SK-N-SH (cell line): ENCODE measurements around the gene EIF5. TPM values are rescaled to one million over a fixed set of nuclear protein-coding genes. Genes with fewer than 3 reads are reported as not detected.

ENCODE experiments used
- CTCF ChIA-PET: fragments of 300-600, 350-600 bp; formaldehyde crosslinking; extraction: SDS; loops from one replicate; lab custom pipeline; 2021; lab: Yijun Ruan, JAX
- POLR2A ChIA-PET: fragments of 350-600 bp; sonication (Branson Sonifier 250); formaldehyde crosslinking; extraction: SDS; loops from one replicate; lab custom pipeline; 2020; ENCODE audit warnings: antibody characterized with exemption, inconsistent platforms; lab: Yijun Ruan, JAX
- DNase-seq: peaks from one replicate; pipeline ENCODE4 v3.0.0; 2012
- H2AFZ ChIP-seq: fragments of 200-600 bp; sonication (generic); 2 replicates; pipeline ENCODE4 v1.8.1; 2016; ENCODE audit warnings: antibody characterized with exemption, mild to moderate bottlenecking, low read depth
- H3F3A ChIP-seq: fragments of 200-600 bp; sonication (generic); replicated peaks from 2 replicates; pipeline ENCODE3; 2016; ENCODE audit warnings: antibody characterized with exemption, mild to moderate bottlenecking; ENCODE audit not compliant: insufficient read depth
- H3K27ac ChIP-seq, 2 experiments: fragments of 200-500 bp in 1 of 2; fragments of 200-600 bp in 1 of 2; sonication (Bioruptor generic) in 1 of 2; sonication (generic), shearing (Covaris generic) in 1 of 2; 2 replicates each; pipeline versions ENCODE4 v1.5.1 to v1.6.1; 2014 to 2016; ENCODE audit warnings: low read depth in 2 of 2, inconsistent platforms in 1 of 2, low read length in 1 of 2, mild to moderate bottlenecking in 1 of 2, mixed read lengths in 1 of 2
- H3K27me3 ChIP-seq: fragments of 200-600 bp; sonication (generic), shearing (Covaris generic); 2 replicates; pipeline ENCODE4 v1.6.1; 2016; ENCODE audit warnings: mixed run types; ENCODE audit not compliant: insufficient read depth
- H3K36me3 ChIP-seq, 2 experiments: fragments of 200-500 bp in 1 of 2; fragments of 200-600 bp in 1 of 2; sonication (Bioruptor generic) in 1 of 2; sonication (generic) in 1 of 2; replicated peaks in 1 of 2; 2 replicates each; pipeline versions ENCODE3 to v1.5.1; 2014 to 2016; ENCODE audit warnings: low read length in 1 of 2, mild to moderate bottlenecking in 1 of 2; ENCODE audit not compliant: insufficient read depth in 2 of 2, control insufficient read depth in 1 of 2
- H3K4me1 ChIP-seq, 2 experiments: fragments of 200-500 bp in 1 of 2; fragments of 200-600 bp in 1 of 2; sonication (Bioruptor generic) in 1 of 2; sonication (generic), shearing (Covaris generic) in 1 of 2; 2 replicates each; pipeline versions ENCODE4 v1.5.1 to v1.6.1; 2014 to 2016; ENCODE audit warnings: low read depth in 1 of 2, low read length in 1 of 2, mixed run types in 1 of 2; ENCODE audit not compliant: insufficient read depth in 2 of 2, control insufficient read depth in 1 of 2
- H3K4me2 ChIP-seq: fragments of 200-600 bp; sonication (generic), shearing (Covaris generic); 2 replicates; pipeline ENCODE4 v1.6.1; 2017; ENCODE audit warnings: mixed run types
- H3K4me3 ChIP-seq, 2 experiments: fragments of 200-500 bp in 1 of 2; fragments of 200-600 bp in 1 of 2; sonication (Bioruptor generic) in 1 of 2; sonication (generic), shearing (Covaris generic) in 1 of 2; 2 replicates each; pipeline versions ENCODE4 v1.5.1 to v1.8.1; 2014 to 2016; ENCODE audit warnings: low read depth in 2 of 2, inconsistent platforms in 1 of 2, low read length in 1 of 2, mild to moderate bottlenecking in 1 of 2, mixed read lengths in 1 of 2, moderate library complexity in 1 of 2
- H3K79me2 ChIP-seq: fragments of 200-600 bp; sonication (generic); 2 replicates; pipeline ENCODE4 v1.8.1; 2017; ENCODE audit warnings: mild to moderate bottlenecking; ENCODE audit not compliant: insufficient read depth
- H3K9ac ChIP-seq: fragments of 200-600 bp; sonication (generic); 2 replicates; pipeline ENCODE4 v1.6.1; 2017; ENCODE audit warnings: mixed run types
- H3K9me2 ChIP-seq: fragments of 200-600 bp; sonication (generic); 2 replicates; pipeline ENCODE4 v1.6.1; 2017; ENCODE audit warnings: mixed run types
- H3K9me3 ChIP-seq: fragments of 200-600 bp; sonication (generic); 2 replicates; pipeline ENCODE4 v1.6.1; 2017; ENCODE audit warnings: mixed run types, mild to moderate bottlenecking, moderate library complexity
- H4K20me1 ChIP-seq: fragments of 200-600 bp; sonication (generic); 2 replicates; pipeline ENCODE4 v1.6.1; 2017; ENCODE audit warnings: mild to moderate bottlenecking, mixed run types; ENCODE audit not compliant: insufficient read depth
- ELF1 ChIP-seq: IDR thresholded peaks from 2 replicates; pipeline ENCODE4 v1.4.0; 2012
- EP300 ChIP-seq, 2 experiments: IDR thresholded peaks; 2 replicates each; pipeline versions ENCODE4 v1.4.0 to v1.6.1; 2012; ENCODE audit warnings: borderline replicate concordance in 1 of 2, low read depth in 1 of 2, low read length in 1 of 2
- EZH2phosphoT487 ChIP-seq: fragments of 200-600 bp; sonication (generic); IDR thresholded peaks from 2 replicates; pipeline ENCODE4 v1.6.1; 2017; ENCODE audit warnings: low read depth, mixed run types, mild to moderate bottlenecking, antibody characterized with exemption, moderate library complexity, borderline replicate concordance
- FOXJ3 ChIP-seq: sonication (generic); formaldehyde crosslinking; IDR thresholded peaks from 2 replicates; pipeline ENCODE4 v1.5.1; 2020; ENCODE audit warnings: mild to moderate bottlenecking, missing genetic modification reagents
- FOXM1 ChIP-seq: IDR thresholded peaks from 2 replicates; pipeline ENCODE4 v1.4.0; 2012; ENCODE audit warnings: low read depth, mild to moderate bottlenecking
- GABPA ChIP-seq: IDR thresholded peaks from 2 replicates; pipeline ENCODE4 v1.4.0; 2012; ENCODE audit warnings: low read depth, mild to moderate bottlenecking
- GATA2 ChIP-seq: sonication (generic); formaldehyde crosslinking; IDR thresholded peaks from 2 replicates; pipeline ENCODE4 v1.5.0; 2020; ENCODE audit warnings: mild to moderate bottlenecking, missing genetic modification reagents
- JUND ChIP-seq: IDR thresholded peaks from 2 replicates; pipeline ENCODE4 v1.4.0; 2012
- MAX ChIP-seq: IDR thresholded peaks from 2 replicates; pipeline ENCODE4 v1.4.0; 2012; ENCODE audit warnings: low read depth
- MXI1 ChIP-seq: IDR thresholded peaks from 2 replicates; pipeline ENCODE4 v1.6.1; 2012; ENCODE audit warnings: mild to moderate bottlenecking, low read depth, low read length, improper control_type of control experiment
- NFIC ChIP-seq: IDR thresholded peaks from 2 replicates; pipeline ENCODE4 v1.4.0; 2012; ENCODE audit warnings: borderline replicate concordance
- PBX3 ChIP-seq: IDR thresholded peaks from 2 replicates; pipeline ENCODE4; 2012
- POLR2AphosphoS5 ChIP-seq: IDR thresholded peaks from 2 replicates; pipeline ENCODE4 v1.6.1; 2012; ENCODE audit warnings: low read depth, low read length
- RAD21 ChIP-seq: IDR thresholded peaks from 2 replicates; pipeline ENCODE4 v1.6.1; 2012; ENCODE audit warnings: mild to moderate bottlenecking, low read length
- RCOR1 ChIP-seq: fragments of 150-350 bp; IDR thresholded peaks from 2 replicates; pipeline ENCODE4 v1.6.1; 2017; ENCODE audit warnings: antibody characterized with exemption, low read length
- SIN3A ChIP-seq: IDR thresholded peaks from 2 replicates; pipeline ENCODE4 v1.6.1; 2012; ENCODE audit warnings: low read depth, mild to moderate bottlenecking, low read length, moderate library complexity, borderline replicate concordance
- TAF1 ChIP-seq: IDR thresholded peaks from 2 replicates; pipeline ENCODE4 v1.6.1; 2012; ENCODE audit warnings: low read depth, mild to moderate bottlenecking, low read length, moderate library complexity, borderline replicate concordance
- TCF12 ChIP-seq: IDR thresholded peaks from 2 replicates; pipeline ENCODE4 v1.4.0; 2012
- WGBS: methylation state at CpG from one replicate; pipeline ENCODE4 v1.1.6; 2017; ENCODE audit warnings: low lambda C conversion rate; 5-methylcytosine and 5-hydroxymethylcytosine counted together
- polyA plus RNA-seq, 3 experiments: library from polyadenylated mRNA; depleted of rRNA; stranded (reverse); fragments of >200 nt; gene quantifications; 2 replicates each; pipeline ENCODE4 v1.2.3, GENCODE V29; 2012
- TF ChIP-seq, protein P1 (sequence below): IDR thresholded peaks from 2 replicates; pipeline ENCODE4 v1.6.1; 2012; ENCODE audit warnings: mild to moderate bottlenecking, low read depth, low read length, moderate library complexity
- TF ChIP-seq, protein P2 (sequence below): fragments of 150-350 bp; IDR thresholded peaks from 2 replicates; pipeline ENCODE4 v1.6.1; 2017; ENCODE audit warnings: antibody characterized with exemption, low read length, low read depth, borderline replicate concordance
- TF ChIP-seq, protein P3 (sequence below): fragments of 200-600 bp; sonication (generic); IDR thresholded peaks from 2 replicates; pipeline ENCODE4 v1.6.1; 2017; ENCODE audit warnings: antibody characterized with exemption, mild to moderate bottlenecking, moderate library complexity

Gene EIF5
- polyA plus RNA-seq, 1 of the 3 experiments (the other 2 are of a cell fraction), result 127 TPM

- no peaks in the 10 kb centered on the region for H4K20me1 ChIP-seq
- H3K4me2 ChIP-seq, result no peak overlapping the region
- ChIA-PET POLR2A (no interaction called here), CTCF (interaction anchor here (1.0 to 10.7 kb wide), 5 partner anchors 14 to 213 kb away, joined by 3 to 250 read pairs (median 5); no protein-coding TSS in a partner anchor)
- H3K27ac ChIP-seq, result no peak overlapping the region
- no peaks in the 10 kb centered on the region for H3K36me3 ChIP-seq
- TF ChIP-seq JUND (no peak), TAF1 (no peak), MXI1 (no peak), FOXM1 (no peak), EZH2phosphoT487 (no peak), POLR2AphosphoS5 (no peak), FOXJ3 (no peak), GABPA (no peak), MAX (no peak), SIN3A (no peak), EP300 (IDR thresholded peaks at IDR 0.05; ENCODE audit: borderline replicate concordance in 1 of 2, low read depth in 1 of 2, low read length in 1 of 2) (peak in 1 of 2 experiments; percentile 59; a peak in 1 of 4 replicates), TCF12 (0 out of 2 replicates have a peak, but pooled peaks have one; percentile 6), GATA2 (peak; percentile 84), PBX3 (no peak), RCOR1 (peak; percentile 29; the same call in 1 of the 2 replicates), NFIC (no peak), RAD21 (no peak), ELF1 (no peak)
- TF ChIP-seq, protein P1, sequence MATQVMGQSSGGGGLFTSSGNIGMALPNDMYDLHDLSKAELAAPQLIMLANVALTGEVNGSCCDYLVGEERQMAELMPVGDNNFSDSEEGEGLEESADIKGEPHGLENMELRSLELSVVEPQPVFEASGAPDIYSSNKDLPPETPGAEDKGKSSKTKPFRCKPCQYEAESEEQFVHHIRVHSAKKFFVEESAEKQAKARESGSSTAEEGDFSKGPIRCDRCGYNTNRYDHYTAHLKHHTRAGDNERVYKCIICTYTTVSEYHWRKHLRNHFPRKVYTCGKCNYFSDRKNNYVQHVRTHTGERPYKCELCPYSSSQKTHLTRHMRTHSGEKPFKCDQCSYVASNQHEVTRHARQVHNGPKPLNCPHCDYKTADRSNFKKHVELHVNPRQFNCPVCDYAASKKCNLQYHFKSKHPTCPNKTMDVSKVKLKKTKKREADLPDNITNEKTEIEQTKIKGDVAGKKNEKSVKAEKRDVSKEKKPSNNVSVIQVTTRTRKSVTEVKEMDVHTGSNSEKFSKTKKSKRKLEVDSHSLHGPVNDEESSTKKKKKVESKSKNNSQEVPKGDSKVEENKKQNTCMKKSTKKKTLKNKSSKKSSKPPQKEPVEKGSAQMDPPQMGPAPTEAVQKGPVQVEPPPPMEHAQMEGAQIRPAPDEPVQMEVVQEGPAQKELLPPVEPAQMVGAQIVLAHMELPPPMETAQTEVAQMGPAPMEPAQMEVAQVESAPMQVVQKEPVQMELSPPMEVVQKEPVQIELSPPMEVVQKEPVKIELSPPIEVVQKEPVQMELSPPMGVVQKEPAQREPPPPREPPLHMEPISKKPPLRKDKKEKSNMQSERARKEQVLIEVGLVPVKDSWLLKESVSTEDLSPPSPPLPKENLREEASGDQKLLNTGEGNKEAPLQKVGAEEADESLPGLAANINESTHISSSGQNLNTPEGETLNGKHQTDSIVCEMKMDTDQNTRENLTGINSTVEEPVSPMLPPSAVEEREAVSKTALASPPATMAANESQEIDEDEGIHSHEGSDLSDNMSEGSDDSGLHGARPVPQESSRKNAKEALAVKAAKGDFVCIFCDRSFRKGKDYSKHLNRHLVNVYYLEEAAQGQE, result no peak
- TF ChIP-seq, protein P2, sequence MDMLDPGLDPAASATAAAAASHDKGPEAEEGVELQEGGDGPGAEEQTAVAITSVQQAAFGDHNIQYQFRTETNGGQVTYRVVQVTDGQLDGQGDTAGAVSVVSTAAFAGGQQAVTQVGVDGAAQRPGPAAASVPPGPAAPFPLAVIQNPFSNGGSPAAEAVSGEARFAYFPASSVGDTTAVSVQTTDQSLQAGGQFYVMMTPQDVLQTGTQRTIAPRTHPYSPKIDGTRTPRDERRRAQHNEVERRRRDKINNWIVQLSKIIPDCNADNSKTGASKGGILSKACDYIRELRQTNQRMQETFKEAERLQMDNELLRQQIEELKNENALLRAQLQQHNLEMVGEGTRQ, result no peak
- TF ChIP-seq, protein P3, sequence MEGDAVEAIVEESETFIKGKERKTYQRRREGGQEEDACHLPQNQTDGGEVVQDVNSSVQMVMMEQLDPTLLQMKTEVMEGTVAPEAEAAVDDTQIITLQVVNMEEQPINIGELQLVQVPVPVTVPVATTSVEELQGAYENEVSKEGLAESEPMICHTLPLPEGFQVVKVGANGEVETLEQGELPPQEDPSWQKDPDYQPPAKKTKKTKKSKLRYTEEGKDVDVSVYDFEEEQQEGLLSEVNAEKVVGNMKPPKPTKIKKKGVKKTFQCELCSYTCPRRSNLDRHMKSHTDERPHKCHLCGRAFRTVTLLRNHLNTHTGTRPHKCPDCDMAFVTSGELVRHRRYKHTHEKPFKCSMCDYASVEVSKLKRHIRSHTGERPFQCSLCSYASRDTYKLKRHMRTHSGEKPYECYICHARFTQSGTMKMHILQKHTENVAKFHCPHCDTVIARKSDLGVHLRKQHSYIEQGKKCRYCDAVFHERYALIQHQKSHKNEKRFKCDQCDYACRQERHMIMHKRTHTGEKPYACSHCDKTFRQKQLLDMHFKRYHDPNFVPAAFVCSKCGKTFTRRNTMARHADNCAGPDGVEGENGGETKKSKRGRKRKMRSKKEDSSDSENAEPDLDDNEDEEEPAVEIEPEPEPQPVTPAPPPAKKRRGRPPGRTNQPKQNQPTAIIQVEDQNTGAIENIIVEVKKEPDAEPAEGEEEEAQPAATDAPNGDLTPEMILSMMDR, result no peak
- H3K4me1 ChIP-seq, result peaks cover 0 to 3% of the 10 kb centered on the region in 2 experiments; a peak in 1 of 4 replicates
- H3F3A ChIP-seq, result no peaks in the 10 kb centered on the region
- no peaks in the 10 kb centered on the region for H3K9me3 ChIP-seq
- H3K27me3 ChIP-seq, result peaks cover 14% of the 10 kb centered on the region; the same call in 1 of the 2 replicates
- no peaks in the 10 kb centered on the region for H3K79me2 ChIP-seq
- WGBS, result 44% methylated on average over 12 of the region's 16 CpGs
- no peak overlapping the region for H3K4me3 ChIP-seq
- peak; percentile 71 for DNase-seq
- no peaks in the 10 kb centered on the region for H3K9me2 ChIP-seq
- no peak overlapping the region for H3K9ac ChIP-seq
- no peak overlapping the region for H2AFZ ChIP-seq
Observed at GRCh38 chr14:103288076-103288766, 45.8 kb upstream of the EIF5 start.
